HG03565 (cell line): ENCODE measurements around the gene VPS13C.

Source experiments
- ATAC-seq: cut with Tn5 transposase; IDR thresholded peaks from one replicate; pipeline ENCODE4 v1.9.1; 2021; ENCODE audit warnings: mild to moderate bottlenecking, moderate library complexity; ENCODE audit not compliant: unreplicated experiment

Gene VPS13C

DNA sequence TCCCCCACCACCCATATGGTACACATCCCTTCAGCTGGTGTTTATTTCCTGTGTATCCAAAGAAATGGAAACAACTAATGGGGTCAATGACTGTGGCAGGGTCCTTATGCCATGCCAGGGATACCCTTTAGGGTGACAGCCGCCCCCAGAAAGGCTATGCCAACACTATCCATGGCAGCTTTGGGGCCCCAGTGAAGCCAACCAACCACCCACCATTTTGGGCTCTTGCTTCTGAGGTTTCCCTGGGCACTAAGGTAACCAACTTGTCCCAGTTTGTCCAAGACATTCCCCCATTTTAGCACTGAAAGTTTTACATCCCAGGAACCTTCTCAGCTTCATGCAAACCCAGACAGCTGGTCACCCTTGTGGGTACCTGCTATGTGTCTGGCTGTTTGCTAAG is 233.1 kb downstream of the VPS13C start:
- ATAC-seq: no peak

DNA sequence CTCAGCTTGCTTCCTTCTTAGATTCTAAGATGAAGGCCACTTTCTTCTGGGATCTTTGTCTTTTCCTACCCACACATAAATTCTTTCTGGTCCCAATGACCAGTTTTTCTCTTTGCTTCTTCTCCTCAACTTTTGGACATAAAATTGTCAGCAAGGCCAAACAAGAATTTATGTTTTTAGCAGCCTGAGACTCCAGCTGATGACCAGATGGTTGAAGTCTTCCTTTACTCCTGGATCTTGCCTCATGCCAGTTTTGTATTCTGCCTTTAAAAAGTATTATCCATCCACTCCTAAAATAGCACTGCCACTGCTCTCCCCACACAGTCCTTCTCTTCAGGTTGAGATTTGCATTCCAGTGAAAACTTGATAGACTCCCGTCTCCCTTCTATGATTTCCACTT is 236.0 kb downstream of the VPS13C start:
- ATAC-seq: no peak

- ATAC-seq: no peak
Observed at GRCh38 chr15:61822511-61822910, 237.7 kb downstream of the VPS13C start.

- no peak for ATAC-seq
Observed at GRCh38 chr15:61820951-61821350, 239.3 kb downstream of the VPS13C start.

DNA sequence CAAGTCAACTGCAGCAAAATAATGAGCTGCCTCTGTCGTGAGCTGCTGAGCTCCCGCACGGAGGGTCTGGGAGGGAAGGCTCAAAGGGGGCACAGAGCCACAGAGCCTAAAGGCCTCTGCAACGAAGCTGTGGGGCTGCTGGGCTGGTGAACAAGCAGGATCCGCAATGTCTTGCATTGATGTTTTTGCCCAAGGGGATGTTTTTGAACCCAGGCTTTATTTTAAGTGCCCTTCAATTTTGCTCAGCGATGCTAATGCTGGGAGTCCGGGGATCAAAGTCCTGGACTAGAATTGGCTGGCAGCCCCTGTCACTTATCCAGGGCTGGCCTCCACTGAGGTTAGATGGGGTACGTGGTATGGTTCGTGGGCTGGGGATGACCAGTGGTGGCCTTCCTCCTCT is 240.0 kb downstream of the VPS13C start:
- no peak for ATAC-seq

GRCh38 chr15:61819386-61819785 is 240.9 kb downstream of the VPS13C start:
- ATAC-seq: no peak

GRCh38 chr15:61818801-61819200 is 241.4 kb downstream of the VPS13C start:
- ATAC-seq: no peak

DNA sequence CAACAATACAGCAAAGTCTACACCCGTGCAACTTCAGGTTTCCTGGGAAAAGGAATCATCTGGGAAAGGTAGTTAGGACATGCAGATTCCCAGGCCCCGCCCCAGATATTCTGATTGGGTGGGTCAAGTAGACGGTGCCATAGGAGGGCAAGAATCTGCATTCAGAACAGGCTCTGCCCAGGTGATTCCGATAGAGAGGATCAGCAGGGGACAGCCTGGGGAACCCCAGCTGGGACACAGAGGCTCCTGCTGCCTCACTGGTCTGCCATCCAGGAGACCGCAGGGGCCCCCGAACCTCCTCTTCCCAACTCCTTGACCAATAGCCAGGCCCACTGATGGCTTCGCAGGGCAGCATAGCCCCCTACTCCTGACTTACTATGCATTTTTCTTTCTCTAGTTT is 243.4 kb downstream of the VPS13C start:
- no peak for ATAC-seq

DNA sequence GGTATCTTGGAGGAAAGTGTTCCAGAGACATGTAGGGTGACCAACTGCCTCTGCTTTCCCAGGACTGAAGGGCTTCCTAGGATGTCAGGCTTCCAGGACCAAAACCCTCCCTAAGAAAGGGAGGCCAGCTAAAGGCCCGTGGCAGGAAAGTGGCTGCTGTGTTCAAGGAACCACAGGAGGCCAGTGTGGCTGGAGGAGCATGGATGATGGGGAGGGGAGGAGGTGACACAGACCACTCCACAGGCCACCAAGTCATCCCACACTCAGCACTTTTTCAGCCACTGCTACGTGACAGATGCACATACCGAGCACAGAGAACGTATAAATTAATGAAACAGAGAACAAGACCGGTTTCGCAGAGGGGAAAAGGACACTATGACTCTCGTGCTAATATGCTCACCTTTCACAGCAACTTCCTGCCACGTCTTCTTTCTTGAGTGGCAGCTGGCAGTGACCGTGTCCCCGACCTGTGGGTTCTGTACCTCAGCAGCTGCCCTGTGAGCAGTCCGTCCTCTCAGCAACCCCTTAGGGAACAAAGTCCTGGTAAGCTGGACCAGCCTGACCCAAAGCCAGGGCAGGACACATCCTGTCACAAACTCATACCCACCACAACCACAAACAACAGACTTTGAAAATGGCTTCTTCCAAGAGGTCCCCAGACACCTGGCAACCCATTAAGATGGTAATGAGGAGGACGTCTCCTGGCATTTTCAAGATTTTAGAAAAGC is 244.7 kb downstream of the VPS13C start:
- ATAC-seq: no peak

DNA sequence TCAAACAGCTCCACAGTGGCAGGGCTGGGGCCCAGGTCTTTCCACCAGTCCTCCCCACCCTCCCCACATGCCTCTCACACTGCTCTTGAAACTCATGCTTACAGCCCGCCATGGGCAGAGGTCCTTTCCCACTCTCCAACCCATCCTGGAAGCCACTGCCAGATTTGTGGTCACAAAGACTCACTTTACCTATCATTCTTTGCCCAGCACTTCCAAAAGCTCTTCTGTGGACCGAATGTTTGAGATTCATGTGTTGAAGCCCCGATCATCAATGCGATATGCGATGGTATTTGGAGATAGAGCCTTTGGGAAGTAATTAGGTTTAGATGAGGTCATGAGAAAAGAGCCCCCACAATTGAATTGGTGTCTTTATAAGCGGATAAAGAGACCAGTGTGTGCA is 247.8 kb downstream of the VPS13C start:
- ATAC-seq: no peak

DNA sequence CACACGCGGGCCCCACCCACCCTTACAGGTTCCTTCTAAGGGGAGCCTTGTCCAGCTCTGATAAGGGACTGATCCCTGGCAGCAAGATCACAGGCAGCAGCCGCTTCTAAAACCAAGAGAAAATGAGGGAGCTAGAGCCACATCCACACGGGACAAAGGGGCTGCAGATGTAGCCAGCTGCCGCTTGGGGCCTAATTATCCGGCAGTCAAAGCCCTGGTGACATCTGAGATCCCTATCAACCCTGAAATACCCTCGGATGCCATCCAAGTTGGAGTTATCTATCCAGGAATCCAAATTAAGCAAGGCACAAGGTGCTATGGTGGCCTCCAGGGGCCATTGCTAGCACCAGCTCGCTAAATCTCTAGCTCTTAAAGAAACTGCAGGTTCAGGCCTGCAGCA is 248.3 kb downstream of the VPS13C start:
- no peak for ATAC-seq

- ATAC-seq: no peak
Observed at GRCh38 chr15:61809216-61809615, 251.0 kb downstream of the VPS13C start.

- no peak for ATAC-seq
Observed at GRCh38 chr15:61807281-61807929, 252.8 kb downstream of the VPS13C start.
